HG02678 (cell line): Measurements from ENCODE around the gene DCLK2.

ENCODE experiments used
- ATAC-seq: cut with Tn5 transposase; IDR thresholded peaks from one replicate; pipeline ENCODE4 v1.9.1; 2021; ENCODE audit warnings: mild to moderate bottlenecking, moderate library complexity; ENCODE audit not compliant: unreplicated experiment

DCLK2 gene

GRCh38 chr4:150115851-150116250 lies 37.6 kb downstream of the DCLK2 start:
- ATAC-seq = no peak

GRCh38 chr4:150116506-150116905 lies 38.3 kb downstream of the DCLK2 start:
- ATAC-seq = no peak

- ATAC-seq = no peak
Observed at GRCh38 chr4:150117094-150117493, 38.8 kb downstream of the DCLK2 start.

- no peak for ATAC-seq
Observed at GRCh38 chr4:150117629-150118028, 39.4 kb downstream of the DCLK2 start.

- no peak for ATAC-seq
Observed at GRCh38 chr4:150119492-150119891, 41.2 kb downstream of the DCLK2 start.

GRCh38 chr4:150123087-150123486 lies 44.8 kb downstream of the DCLK2 start:
- no peak for ATAC-seq

GRCh38 chr4:150123796-150124677 lies 45.8 kb downstream of the DCLK2 start:
- ATAC-seq = no peak

- ATAC-seq = peak; percentile 47
Observed at GRCh38 chr4:150126201-150126863, 48.1 kb downstream of the DCLK2 start.

- ATAC-seq = peak; percentile 54
Observed at GRCh38 chr4:150126864-150127203, 48.6 kb downstream of the DCLK2 start.

- no peak for ATAC-seq
Observed at GRCh38 chr4:150127757-150128156, 49.5 kb downstream of the DCLK2 start.

- ATAC-seq = no peak
Observed at GRCh38 chr4:150130933-150131332, 52.7 kb downstream of the DCLK2 start.

GRCh38 chr4:150131581-150132228 lies 53.5 kb downstream of the DCLK2 start:
- no peak for ATAC-seq

GRCh38 chr4:150133605-150134004 lies 55.4 kb downstream of the DCLK2 start:
- no peak for ATAC-seq

- no peak for ATAC-seq
Observed at GRCh38 chr4:150135134-150135772, 57.0 kb downstream of the DCLK2 start.

GRCh38 chr4:150136036-150136435 lies 57.8 kb downstream of the DCLK2 start:
- no peak for ATAC-seq

GRCh38 chr4:150136481-150136880 lies 58.2 kb downstream of the DCLK2 start:
- ATAC-seq = no peak

GRCh38 chr4:150139297-150139865 lies 61.1 kb downstream of the DCLK2 start:
- no peak for ATAC-seq

- ATAC-seq = no peak
Observed at GRCh38 chr4:150140774-150141400, 62.6 kb downstream of the DCLK2 start.

- no peak for ATAC-seq
Observed at GRCh38 chr4:150141756-150142155, 63.5 kb downstream of the DCLK2 start.

- no peak for ATAC-seq
Observed at GRCh38 chr4:150142831-150143230, 64.6 kb downstream of the DCLK2 start.
